Dendritic cell treated with granulocyte-macrophage colony-stimulating factor and Interleukin-4, amounts not matched to agents 40 ng/mL and 50 ng/mL, for 4 days (primary cell): ENCODE measurements around the gene CARD8.
A peak's percentile ranks its signal among the peaks of the same experiment; 100 is the strongest.
"Not testable (repeated sequence)": the region's sequence is repeated elsewhere in the genome, so short reads cannot be mapped to it uniquely, and the experiment has no call there.

Experiments
- H3K27ac Mint-ChIP-seq: one replicate; pipeline ENCODE4 v1.8.0; 2022; ENCODE audit warnings: mild to moderate bottlenecking, mixed read lengths
- H3K27me3 Mint-ChIP-seq: one replicate; pipeline ENCODE4 v1.8.0; 2022; ENCODE audit warnings: mild to moderate bottlenecking, mixed read lengths
- H3K36me3 Mint-ChIP-seq: one replicate; pipeline ENCODE4 v1.8.0; 2022; ENCODE audit warnings: low read depth, mixed read lengths
- H3K4me1 Mint-ChIP-seq: one replicate; pipeline ENCODE4 v1.8.0; 2022; ENCODE audit warnings: low read depth, mixed read lengths
- H3K4me3 Mint-ChIP-seq: one replicate; pipeline ENCODE4 v1.8.0; 2022; ENCODE audit warnings: mild to moderate bottlenecking, moderate library complexity, mixed read lengths
- H3K9me3 Mint-ChIP-seq: one replicate; pipeline ENCODE4 v1.8.0; 2022; ENCODE audit warnings: mixed read lengths
- intact Hi-C: fragments of 100-400 bp; cut with micrococcal nuclease; formaldehyde crosslinking; loops from one replicate; pipeline ENCODE4 v1.15.0; 2022

Gene CARD8

GRCh38 chr19:48284896-48285295 lies 29.2 kb upstream of the CARD8 start:
- Mint-ChIP-seq H3K4me1 (peaks cover 6% of the 10 kb centered on the region), H3K36me3 (no peaks in the 10 kb centered on the region), H3K27ac (no peak overlapping the region), H3K4me3 (no peak overlapping the region), H3K9me3 (peaks cover 19% of the 10 kb centered on the region), H3K27me3 (no peaks in the 10 kb centered on the region)
- intact Hi-C loops, result no loop called here

GRCh38 chr19:48283908-48284307 lies 28.2 kb upstream of the CARD8 start:
- H3K36me3 Mint-ChIP-seq, result no peaks in the 10 kb centered on the region
- no peak overlapping the region for H3K4me3 Mint-ChIP-seq
- peaks cover 19% of the 10 kb centered on the region for H3K9me3 Mint-ChIP-seq
- H3K27me3 Mint-ChIP-seq, result no peaks in the 10 kb centered on the region
- H3K27ac Mint-ChIP-seq, result no peak overlapping the region
- peaks cover 6% of the 10 kb centered on the region for H3K4me1 Mint-ChIP-seq
- intact Hi-C loops, result no loop called here

GRCh38 chr19:48279747-48280146 lies 24.0 kb upstream of the CARD8 start:
- Mint-ChIP-seq H3K27ac (no peak overlapping the region), H3K9me3 (peaks cover 7% of the 10 kb centered on the region), H3K4me1 (peaks cover 2% of the 10 kb centered on the region), H3K36me3 (no peaks in the 10 kb centered on the region), H3K27me3 (no peaks in the 10 kb centered on the region), H3K4me3 (no peak overlapping the region)
- intact Hi-C loops, result no loop called here

GRCh38 chr19:48274938-48275337 lies 19.2 kb upstream of the CARD8 start:
- Mint-ChIP-seq H3K9me3 (no peaks in the 10 kb centered on the region), H3K4me3 (no peak overlapping the region), H3K27ac (no peak overlapping the region), H3K27me3 (peaks cover 20% of the 10 kb centered on the region), H3K36me3 (no peaks in the 10 kb centered on the region), H3K4me1 (peaks cover 21% of the 10 kb centered on the region)
- intact Hi-C loops, result no loop called here

DNA sequence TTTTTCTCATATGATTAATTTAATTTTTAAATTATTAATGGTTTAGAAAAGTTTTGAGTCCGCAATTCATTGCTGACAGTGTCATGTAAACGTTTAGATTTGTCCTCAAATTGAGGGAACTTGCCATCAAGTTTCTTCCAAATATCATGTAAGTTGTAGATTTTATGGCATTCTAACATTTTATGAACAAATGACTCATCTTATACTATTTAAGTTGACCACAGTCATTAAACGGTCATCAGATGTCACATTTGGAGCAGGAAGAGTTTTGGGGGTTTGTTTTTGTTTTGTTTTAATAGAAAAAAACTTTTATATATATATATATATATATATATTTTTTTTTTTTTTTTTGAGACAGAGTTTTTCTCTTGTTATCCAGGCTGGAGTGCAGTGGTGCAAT lies 18.5 kb upstream of the CARD8 start:
- no peak overlapping the region for H3K4me3 Mint-ChIP-seq
- H3K9me3 Mint-ChIP-seq, result no peaks in the 10 kb centered on the region
- no peak overlapping the region for H3K27ac Mint-ChIP-seq
- intact Hi-C loops, result no loop called here
- H3K27me3 Mint-ChIP-seq, result peaks cover 25% of the 10 kb centered on the region
- H3K4me1 Mint-ChIP-seq, result peaks cover 26% of the 10 kb centered on the region
- H3K36me3 Mint-ChIP-seq, result no peaks in the 10 kb centered on the region

GRCh38 chr19:48271531-48272151 lies 15.9 kb upstream of the CARD8 start:
- peak overlapping the region; percentile 83 for H3K4me3 Mint-ChIP-seq
- peaks cover 30% of the 10 kb centered on the region for H3K4me1 Mint-ChIP-seq
- no peaks in the 10 kb centered on the region for H3K9me3 Mint-ChIP-seq
- intact Hi-C loops, result no loop called here
- no peak overlapping the region for H3K27ac Mint-ChIP-seq
- peaks cover 31% of the 10 kb centered on the region for H3K27me3 Mint-ChIP-seq
- H3K36me3 Mint-ChIP-seq, result no peaks in the 10 kb centered on the region

DNA sequence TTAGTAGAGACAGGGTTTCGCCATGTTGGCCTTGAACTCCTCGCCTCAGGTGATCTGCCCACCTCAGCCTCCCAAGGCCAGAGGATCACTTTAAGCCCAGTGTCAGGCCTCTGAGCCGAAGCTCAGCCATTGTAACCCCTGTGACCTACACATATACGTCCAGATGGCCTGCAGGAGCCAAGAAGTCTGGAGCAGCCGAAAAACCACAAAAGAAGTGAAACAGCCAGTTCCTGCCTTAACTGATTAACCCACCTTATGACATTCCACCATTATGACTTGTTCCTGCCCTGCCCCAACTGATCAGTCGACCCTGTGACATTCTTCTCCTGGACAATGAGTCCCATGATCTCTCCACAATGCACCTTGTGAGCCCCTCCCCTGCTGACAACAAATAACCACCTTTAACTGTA lies 13.9 kb upstream of the CARD8 start:
- not testable (repeated sequence) for H3K4me3 Mint-ChIP-seq, H3K27ac Mint-ChIP-seq

GRCh38 chr19:48265326-48265725 lies 9.6 kb upstream of the CARD8 start:
- H3K27me3 Mint-ChIP-seq, result peaks cover 27% of the 10 kb centered on the region
- H3K4me1 Mint-ChIP-seq, result peaks cover 12% of the 10 kb centered on the region
- H3K9me3 Mint-ChIP-seq, H3K27ac Mint-ChIP-seq, H3K36me3 Mint-ChIP-seq, H3K4me3 Mint-ChIP-seq, intact Hi-C loops: not testable (repeated sequence)

More for the DNA sequence above, 13.9 kb upstream of the CARD8 start:
- Mint-ChIP-seq H3K27me3 (peaks cover 40% of the 10 kb centered on the region), H3K4me1 (peaks cover 30% of the 10 kb centered on the region)
- H3K9me3 Mint-ChIP-seq, intact Hi-C loops, H3K36me3 Mint-ChIP-seq: not testable (repeated sequence)

DNA sequence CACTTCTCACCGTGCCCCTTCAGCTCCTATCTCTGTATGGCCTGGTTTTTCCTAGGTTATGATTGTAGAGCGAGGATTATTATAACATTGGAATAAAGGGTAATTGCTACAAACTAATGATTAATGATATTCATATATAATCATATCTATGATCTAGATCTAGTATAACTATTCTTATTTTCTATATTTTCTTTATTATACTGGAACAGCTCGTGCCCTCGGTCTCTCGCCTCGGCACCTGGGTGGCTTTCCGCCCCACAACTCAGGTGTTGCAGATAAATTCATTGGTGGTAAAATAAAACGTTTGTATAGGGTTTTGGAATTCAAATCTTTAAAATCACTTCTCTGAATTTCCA lies 4.6 kb upstream of the CARD8 start:
- peaks cover 22% of the 10 kb centered on the region for H3K4me1 Mint-ChIP-seq
- not testable (repeated sequence) for H3K4me3 Mint-ChIP-seq, H3K36me3 Mint-ChIP-seq, H3K9me3 Mint-ChIP-seq, H3K27me3 Mint-ChIP-seq
- peak overlapping the region; percentile 87 for H3K27ac Mint-ChIP-seq
- intact Hi-C loops, result loop anchor here (1.0 kb wide), 1 partner anchor 153 kb away; no protein-coding TSS in a partner anchor

GRCh38 chr19:48258992-48259391 lies 3.3 kb upstream of the CARD8 start:
- H3K36me3 Mint-ChIP-seq, H3K4me3 Mint-ChIP-seq, H3K27me3 Mint-ChIP-seq, intact Hi-C loops, H3K9me3 Mint-ChIP-seq: not testable (repeated sequence)
- Mint-ChIP-seq H3K4me1 (peaks cover 32% of the 10 kb centered on the region), H3K27ac (peak overlapping the region; percentile 88)

GRCh38 chr19:48258350-48258749 lies 2.6 kb upstream of the CARD8 start:
- peak overlapping the region; percentile 75 for H3K4me3 Mint-ChIP-seq
- H3K9me3 Mint-ChIP-seq, result no peaks in the 10 kb centered on the region
- intact Hi-C loops, result no loop called here
- H3K4me1 Mint-ChIP-seq, result peaks cover 32% of the 10 kb centered on the region
- H3K27me3 Mint-ChIP-seq, result no peaks in the 10 kb centered on the region
- H3K27ac Mint-ChIP-seq, result peak overlapping the region; percentile 88
- peaks cover 7% of the 10 kb centered on the region for H3K36me3 Mint-ChIP-seq

DNA sequence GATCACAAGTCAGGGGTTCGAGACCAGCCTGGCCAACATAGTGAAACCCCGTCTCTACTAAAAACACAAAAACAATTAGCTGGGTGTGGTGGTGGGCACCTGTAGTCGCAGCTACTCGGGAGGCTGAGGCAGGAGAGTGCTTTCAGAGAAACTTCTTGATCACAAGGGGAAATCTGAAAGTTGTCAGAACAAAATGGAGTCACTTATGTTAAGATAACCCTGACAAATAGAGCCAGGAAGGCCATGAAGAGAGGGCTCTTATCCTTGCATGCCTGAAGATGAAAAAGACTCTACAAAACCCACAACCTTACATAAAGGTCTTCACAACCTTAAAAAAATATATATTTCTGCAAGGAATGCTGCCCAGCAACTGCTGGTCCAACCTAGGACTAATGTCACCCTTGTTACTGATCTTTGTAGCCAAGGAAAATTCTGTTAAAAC lies 1.2 kb downstream of the CARD8 start:
- H3K9me3 Mint-ChIP-seq, result no peaks in the 10 kb centered on the region
- peaks cover 60% of the 10 kb centered on the region for H3K4me1 Mint-ChIP-seq
- peak overlapping the region; percentile 71 for H3K4me3 Mint-ChIP-seq
- intact Hi-C loops, result no loop called here
- H3K27me3 Mint-ChIP-seq, result no peaks in the 10 kb centered on the region
- H3K27ac Mint-ChIP-seq, result peak overlapping the region; percentile 98
- H3K36me3 Mint-ChIP-seq, result peaks cover 7% of the 10 kb centered on the region

GRCh38 chr19:48253999-48254398 lies 1.7 kb downstream of the CARD8 start:
- Mint-ChIP-seq H3K4me1 (peaks cover 57% of the 10 kb centered on the region), H3K27ac (peak overlapping the region; percentile 98), H3K4me3 (no peak overlapping the region), H3K9me3 (no peaks in the 10 kb centered on the region), H3K27me3 (no peaks in the 10 kb centered on the region), H3K36me3 (peaks cover 7% of the 10 kb centered on the region)
- intact Hi-C loops, result no loop called here

- peaks cover 50% of the 10 kb centered on the region for H3K4me1 Mint-ChIP-seq
- intact Hi-C loops, result no loop called here
- no peaks in the 10 kb centered on the region for H3K27me3 Mint-ChIP-seq
- no peak overlapping the region for H3K27ac Mint-ChIP-seq
- H3K36me3 Mint-ChIP-seq, result peaks cover 7% of the 10 kb centered on the region
- H3K4me3 Mint-ChIP-seq, result no peak overlapping the region
- no peaks in the 10 kb centered on the region for H3K9me3 Mint-ChIP-seq
Observed at GRCh38 chr19:48252609-48253008, 3.1 kb downstream of the CARD8 start.
